IMR-90 (cell line): ENCODE data around the gene FNDC3B. TPM values are rescaled to one million over a fixed set of nuclear protein-coding genes. Genes with fewer than 3 reads are reported as not detected.

ENCODE experiments used
- ATAC-seq: fragments of 200-7000 bp; cut with Tn5 transposase; 2 replicates; pipeline ENCODE4 v1.9.1; 2020; ENCODE audit warnings: low read depth, mild to moderate bottlenecking, moderate library complexity
- BruUV-seq: library from RNA; stranded (reverse); fragments of 400-500 nt; replicated peaks from 2 replicates; lab custom pipeline; 2021; lab: Mats Ljungman, UMichigan
- CTCF ChIA-PET: fragments of 300-600 bp; formaldehyde crosslinking; extraction: SDS; loops from one replicate; lab custom pipeline; 2021; ENCODE audit warnings: antibody characterized with exemption; lab: Yijun Ruan, JAX
- POLR2A ChIA-PET: fragments of 300-600 bp; sonication (Branson Sonifier 250); formaldehyde crosslinking; loops from one replicate; lab custom pipeline; 2022; ENCODE audit warnings: antibody characterized with exemption; ENCODE audit not compliant: unreplicated experiment; lab: Charles Lee
- DNase-seq: peaks from one replicate; pipeline ENCODE4 v3.0.0; 2013
- H2AFZ ChIP-seq: replicated peaks from 2 replicates; pipeline ENCODE3; 2013; ENCODE audit warnings: low read length, mild to moderate bottlenecking; ENCODE audit not compliant: poor library complexity
- H2AK5ac ChIP-seq: 2 replicates; pipeline ENCODE4 v1.6.1; 2013; ENCODE audit warnings: low read depth, low read length, inconsistent platforms
- H2AK9ac ChIP-seq: replicated peaks from 2 replicates; pipeline ENCODE3; 2013; ENCODE audit warnings: mild to moderate bottlenecking, low read depth, low read length, moderate library complexity; ENCODE audit not compliant: poor library complexity
- H2BK120ac ChIP-seq: 2 replicates; pipeline ENCODE4 v1.6.1; 2013; ENCODE audit warnings: low read depth, low read length, inconsistent platforms
- H2BK15ac ChIP-seq: 3 replicates; pipeline ENCODE4 v1.6.1; 2013; ENCODE audit warnings: low read depth, low read length, inconsistent platforms
- H2BK20ac ChIP-seq: 2 replicates; pipeline ENCODE4 v1.6.1; 2013; ENCODE audit warnings: low read depth, mild to moderate bottlenecking, inconsistent platforms, low read length, moderate library complexity
- H2BK5ac ChIP-seq: 2 replicates; pipeline ENCODE4 v1.6.1; 2013; ENCODE audit warnings: mild to moderate bottlenecking, low read depth, low read length, inconsistent platforms; ENCODE audit not compliant: poor library complexity, severe bottlenecking
- H3K14ac ChIP-seq: replicated peaks from 2 replicates; pipeline ENCODE4 v1.6.1; 2013; ENCODE audit warnings: low read depth, low read length, inconsistent platforms
- H3K18ac ChIP-seq: 2 replicates; pipeline ENCODE4 v1.6.1; 2013; ENCODE audit warnings: low read depth, low read length, control low read depth
- H3K23ac ChIP-seq: 2 replicates; pipeline ENCODE4 v1.6.1; 2013; ENCODE audit warnings: low read depth, low read length, inconsistent platforms
- H3K27ac ChIP-seq: 2 replicates; pipeline ENCODE4 v1.5.1; 2013; ENCODE audit warnings: mild to moderate bottlenecking, control low read depth, low read length; ENCODE audit not compliant: insufficient read depth
- H3K27me3 ChIP-seq: 2 replicates; pipeline ENCODE4 v1.6.1; 2013; ENCODE audit warnings: low read length; ENCODE audit not compliant: control insufficient read depth, insufficient read depth
- H3K36me3 ChIP-seq: 2 replicates; pipeline ENCODE4 v1.6.1; 2013; ENCODE audit warnings: low read length, mixed read lengths; ENCODE audit not compliant: control insufficient read depth, insufficient read depth
- H3K4ac ChIP-seq: 2 replicates; pipeline ENCODE4 v1.6.1; 2013; ENCODE audit warnings: low read depth, low read length, inconsistent platforms
- H3K4me1 ChIP-seq: 2 replicates; pipeline ENCODE4 v1.6.1; 2013; ENCODE audit warnings: low read length, mixed read lengths; ENCODE audit not compliant: control insufficient read depth, insufficient read depth
- H3K4me2 ChIP-seq: 2 replicates; pipeline ENCODE4 v1.6.1; 2013; ENCODE audit warnings: low read depth, mild to moderate bottlenecking, control low read depth, low read length, moderate library complexity
- H3K4me3 ChIP-seq: 2 replicates; pipeline ENCODE4 v1.5.1; 2013; ENCODE audit warnings: low read depth, mild to moderate bottlenecking, control low read depth, low read length, moderate library complexity; ENCODE audit not compliant: insufficient read depth
- H3K56ac ChIP-seq: 2 replicates; pipeline ENCODE4 v1.6.1; 2013; ENCODE audit warnings: low read length, inconsistent platforms; ENCODE audit not compliant: insufficient read depth; ENCODE audit errors: extremely low read depth
- H3K79me1 ChIP-seq, 2 experiments: 2 replicates each; pipeline ENCODE4 v1.6.1; 2013; ENCODE audit warnings: low read length in 2 of 2, inconsistent platforms in 1 of 2, low read depth in 1 of 2
- H3K9ac ChIP-seq: 2 replicates; pipeline ENCODE4 v1.6.1; 2013; ENCODE audit warnings: low read depth, low read length, control low read depth
- H3K9me1 ChIP-seq: 2 replicates; pipeline ENCODE4 v1.6.1; 2013; ENCODE audit warnings: low read length, inconsistent platforms; ENCODE audit not compliant: insufficient read depth
- H3K9me3 ChIP-seq: 2 replicates; pipeline ENCODE4 v1.6.1; 2013; ENCODE audit warnings: low read length; ENCODE audit not compliant: control insufficient read depth, insufficient read depth
- H4K20me1 ChIP-seq: 2 replicates; pipeline ENCODE4 v1.6.1; 2013; ENCODE audit warnings: low read length, inconsistent platforms; ENCODE audit not compliant: insufficient read depth
- H4K5ac ChIP-seq: 2 replicates; pipeline ENCODE4 v1.6.1; 2013; ENCODE audit warnings: mild to moderate bottlenecking, low read depth, low read length, control low read depth
- H4K8ac ChIP-seq, 2 experiments: 2 replicates each; pipeline ENCODE4 v1.6.1; 2013; ENCODE audit warnings: low read depth in 2 of 2, low read length in 2 of 2, control low read depth in 1 of 2, inconsistent platforms in 1 of 2
- H4K91ac ChIP-seq: 2 replicates; pipeline ENCODE4 v1.6.1; 2013; ENCODE audit warnings: low read depth, low read length, inconsistent platforms; ENCODE audit not compliant: insufficient read depth
- CTCF ChIP-seq: conservative IDR thresholded peaks from 2 replicates; pipeline ENCODE4 v1.5.1; 2012; ENCODE audit warnings: mild to moderate bottlenecking, low read depth, low read length, improper control_type of control experiment
- POLR2A ChIP-seq: IDR thresholded peaks from 2 replicates; pipeline ENCODE4 v1.6.1; 2012; ENCODE audit warnings: mild to moderate bottlenecking, low read depth, low read length
- SMC3 ChIP-seq: fragments of 150-350 bp; IDR thresholded peaks from 2 replicates; pipeline ENCODE4 v1.6.1; 2016; ENCODE audit warnings: low read depth, mild to moderate bottlenecking, antibody characterized with exemption, low read length, moderate library complexity
- WGBS, 2 experiments: methylation state at CpG; one replicate each; pipeline versions ENCODE4 v1.1.5 to v1.1.7; 2013; ENCODE audit warnings: missing lambda C conversion rate in 2 of 2; ENCODE audit not compliant: insufficient read length in 1 of 2; ENCODE audit errors: extremely low coverage in 2 of 2; 5-methylcytosine and 5-hydroxymethylcytosine counted together
- dilution Hi-C: fragments of 300-500 bp; cut with HindIII; formaldehyde crosslinking; loops from one replicate; pipeline ENCODE4 v1.14.3; 2018; ENCODE audit warnings: low sequenced_read_pairs; ENCODE audit not compliant: unreplicated experiment
- in situ Hi-C: fragments of 300-500 bp; cut with MboI; formaldehyde crosslinking; loops from 3 replicates; pipeline ENCODE4 v1.14.3; 2019; ENCODE audit warnings: low sequenced_read_pairs, inconsistent platforms, mixed read lengths
- intact Hi-C: fragments of 100-400 bp; cut with micrococcal nuclease; formaldehyde crosslinking; loops from 2 replicates; pipeline ENCODE4 v1.10.0; 2022
- polyA plus RNA-seq, 3 experiments: library from polyadenylated mRNA; depleted of rRNA; stranded (reverse); fragments of >200 nt; gene quantifications; 2 replicates each; pipeline ENCODE4 v1.2.3, GENCODE V29; 2012; ENCODE audit warnings: low replicate concordance in 1 of 3
- total RNA-seq: library from RNA; depleted of rRNA; stranded (reverse); fragments of >200 nt; gene quantifications from 2 replicates; pipeline ENCODE4 v1.2.3, GENCODE V29; 2012

FNDC3B gene
- total and polyA plus RNA-seq, 2 of the 4 experiments (the other 2 are of a cell fraction), result 23.9 to 150 TPM

GRCh38 chr3:172150268-172150667 lies 110.9 kb downstream of the FNDC3B start (continued):
- no peak for TF ChIP-seq CTCF

- Histone ChIP-seq H4K5ac (no peak overlapping the region), H3K27me3 (no peaks in the 10 kb centered on the region), H2BK15ac (no peak overlapping the region), H2BK5ac (peak overlapping the region; percentile 51), H2AK5ac (no peak overlapping the region), H2BK20ac (no peak overlapping the region), H4K91ac (no peak overlapping the region), H3K9me1 (peaks cover 19% of the 10 kb centered on the region), H4K20me1 (peaks cover 55% of the 10 kb centered on the region), H3K9ac (no peak overlapping the region), H2AFZ (no peak overlapping the region), H3K79me1 (peaks cover 30 to 74% of the 10 kb centered on the region in 2 experiments), H3K27ac (no peak overlapping the region), H3K9me3 (no peaks in the 10 kb centered on the region), H4K8ac (no peak overlapping the region), H3K14ac (0 out of 2 replicates have a peak overlapping the region, but pooled peaks have one; percentile 28), H3K4me1 (peaks cover 19% of the 10 kb centered on the region), H2AK9ac (no peak overlapping the region), H2BK120ac (no peak overlapping the region), H3K4ac (no peak overlapping the region), H3K4me3 (no peak overlapping the region), H3K4me2 (no peak overlapping the region), H3K23ac (no peak overlapping the region), H3K18ac (no peak overlapping the region), H3K36me3 (0 out of 2 replicates have a peak, but pooled peaks cover 1% of the 10 kb centered on the region), H3K56ac (no peak overlapping the region)
- in situ Hi-C loops, result no loop called here
- 30 to 100% methylated on average over 2 of the region's 5 CpGs for WGBS, 2 experiments
- intact Hi-C loops, result no loop called here
- DNase-seq, result no peak
- ChIA-PET POLR2A (no interaction called here), CTCF (no interaction called here)
- TF ChIP-seq CTCF (no peak), SMC3 (no peak), POLR2A (no peak)
- ATAC-seq, result no peak
- BruUV-seq, result no TSS peak
- dilution Hi-C loops, result no loop called here
Measured at GRCh38 chr3:172150913-172151650, 111.7 kb downstream of the FNDC3B start.
